Breast epithelium (tissue), 4 donors: ENCODE data around the gene GARRE1. TPM values are rescaled to one million over a fixed set of nuclear protein-coding genes. Genes with fewer than 3 reads are reported as not detected.

Experiments used
- DNase-seq, 2 donors: peaks; one replicate each; pipeline ENCODE4 v3.0.0-alpha.2; 2019; ENCODE audit warnings: low spot score in 2 of 2
- H3K27ac ChIP-seq, 2 donors: fragments of 200-600 bp; sonication (generic) in 1 of 2; one replicate each; pipeline ENCODE4 v1.5.1; 2016 to 2019; ENCODE audit warnings: mild to moderate bottlenecking in 1 of 2
- H3K27me3 ChIP-seq, 2 donors: fragments of 200-600 bp; sonication (generic) in 1 of 2; one replicate each; pipeline versions ENCODE4 v1.5.1 to v1.6.0; 2017 to 2019; ENCODE audit warnings: control low read depth in 1 of 2, mild to moderate bottlenecking in 1 of 2
- H3K36me3 ChIP-seq: fragments of 200-600 bp; one replicate; pipeline ENCODE4 v1.5.1; 2019
- H3K4me1 ChIP-seq, 2 donors: fragments of 200-600 bp; sonication (generic); one replicate each; pipeline ENCODE4 v1.5.1; 2016 to 2019; ENCODE audit warnings: control low read depth in 1 of 2
- H3K4me3 ChIP-seq, 3 donors: fragments of 200-600 bp; sonication (generic); 1 replicate in 2 of 3; 2 replicates in 1 of 3; pipeline ENCODE4 v1.5.1; 2016 to 2019; ENCODE audit warnings: mild to moderate bottlenecking in 3 of 3, moderate library complexity in 2 of 3
- H3K9me3 ChIP-seq, 2 donors: fragments of 200-600 bp; sonication (generic) in 1 of 2; one replicate each; pipeline ENCODE4 v1.5.1; 2016 to 2019; ENCODE audit warnings: control low read depth in 1 of 2
- POLR2A ChIP-seq: fragments of 450-650 bp; IDR thresholded peaks from one replicate; pipeline ENCODE4 v1.6.1; 2016; ENCODE audit warnings: antibody characterized with exemption, mild to moderate bottlenecking, moderate library complexity
- POLR2AphosphoS5 ChIP-seq, 3 donors: sonication (generic); formaldehyde crosslinking; IDR thresholded peaks; one replicate each; pipeline ENCODE4 v1.6.1; 2017; ENCODE audit warnings: antibody characterized with exemption in 3 of 3
- intact Hi-C: fragments of 100-400 bp; cut with DNase I; formaldehyde crosslinking; loops from one replicate; pipeline ENCODE4 v1.15.1; 2023; ENCODE audit warnings: low total_unique reads
- total RNA-seq, 3 donors: library from RNA; depleted of rRNA; stranded (reverse); fragments of >200 nt; gene quantifications; one replicate each; pipeline ENCODE4 v1.1.0, GENCODE V29; 2016
- TF ChIP-seq, protein P1 (sequence below), 3 donors: fragments of 450-650 bp; IDR thresholded peaks; one replicate each; pipeline ENCODE4 v1.5.1; 2016 to 2017; ENCODE audit warnings: antibody characterized with exemption in 3 of 3, mild to moderate bottlenecking in 3 of 3, moderate library complexity in 3 of 3

Gene GARRE1
- total RNA-seq, 3 donors from 2014 or later: 21.0 to 43.9 (median 25.2) TPM

GRCh38 chr19:34261334-34262109 lies 7.2 kb downstream of the GARRE1 start:
- H3K9me3 ChIP-seq: no peaks in the 10 kb centered on the region
- H3K27me3 ChIP-seq: no peaks in the 10 kb centered on the region
- intact Hi-C loops: no loop called here
- peak overlapping the region in 1 of 2 donors; percentile 10 for H3K27ac ChIP-seq
- H3K4me3 ChIP-seq: no peak overlapping the region
- no peaks in the 10 kb centered on the region for H3K36me3 ChIP-seq
- no peak for DNase-seq
- H3K4me1 ChIP-seq: peaks cover 0 to 9% of the 10 kb centered on the region in 2 donors
- TF ChIP-seq, protein P1, sequence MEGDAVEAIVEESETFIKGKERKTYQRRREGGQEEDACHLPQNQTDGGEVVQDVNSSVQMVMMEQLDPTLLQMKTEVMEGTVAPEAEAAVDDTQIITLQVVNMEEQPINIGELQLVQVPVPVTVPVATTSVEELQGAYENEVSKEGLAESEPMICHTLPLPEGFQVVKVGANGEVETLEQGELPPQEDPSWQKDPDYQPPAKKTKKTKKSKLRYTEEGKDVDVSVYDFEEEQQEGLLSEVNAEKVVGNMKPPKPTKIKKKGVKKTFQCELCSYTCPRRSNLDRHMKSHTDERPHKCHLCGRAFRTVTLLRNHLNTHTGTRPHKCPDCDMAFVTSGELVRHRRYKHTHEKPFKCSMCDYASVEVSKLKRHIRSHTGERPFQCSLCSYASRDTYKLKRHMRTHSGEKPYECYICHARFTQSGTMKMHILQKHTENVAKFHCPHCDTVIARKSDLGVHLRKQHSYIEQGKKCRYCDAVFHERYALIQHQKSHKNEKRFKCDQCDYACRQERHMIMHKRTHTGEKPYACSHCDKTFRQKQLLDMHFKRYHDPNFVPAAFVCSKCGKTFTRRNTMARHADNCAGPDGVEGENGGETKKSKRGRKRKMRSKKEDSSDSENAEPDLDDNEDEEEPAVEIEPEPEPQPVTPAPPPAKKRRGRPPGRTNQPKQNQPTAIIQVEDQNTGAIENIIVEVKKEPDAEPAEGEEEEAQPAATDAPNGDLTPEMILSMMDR (IDR thresholded peaks at IDR 0.05): no peak
- TF ChIP-seq POLR2AphosphoS5 (IDR thresholded peaks at IDR 0.05): no peak
- no peak for TF ChIP-seq POLR2A

- Histone ChIP-seq H3K9me3 (no peaks in the 10 kb centered on the region), H3K27me3 (no peaks in the 10 kb centered on the region), H3K27ac (no peak overlapping the region), H3K4me1 (peaks cover 0 to 9% of the 10 kb centered on the region in 2 donors), H3K4me3 (no peak overlapping the region), H3K36me3 (no peaks in the 10 kb centered on the region)
- DNase-seq: no peak
- intact Hi-C loops: no loop called here
- TF ChIP-seq POLR2A (no peak), POLR2AphosphoS5 (IDR thresholded peaks at IDR 0.05) (no peak)
- TF ChIP-seq, protein P1 (IDR thresholded peaks at IDR 0.05): no peak
These were observed 9.4 kb downstream of the GARRE1 start for GRCh38 chr19:34263745-34264237.

GRCh38 chr19:34265221-34265650 lies 10.9 kb downstream of the GARRE1 start:
- peak overlapping the region; percentile 71 to 73 for H3K27ac ChIP-seq
- H3K36me3 ChIP-seq: no peaks in the 10 kb centered on the region
- intact Hi-C loops: no loop called here
- H3K27me3 ChIP-seq: no peaks in the 10 kb centered on the region
- H3K9me3 ChIP-seq: no peaks in the 10 kb centered on the region
- peak; percentile 83 to 85 for DNase-seq
- no peak for TF ChIP-seq POLR2A
- no peak for TF ChIP-seq POLR2AphosphoS5 (IDR thresholded peaks at IDR 0.05)
- TF ChIP-seq, protein P1 (IDR thresholded peaks at IDR 0.05): no peak
- peak overlapping the region; percentile 9 to 48 (median 16) for H3K4me3 ChIP-seq
- peaks cover 0 to 9% of the 10 kb centered on the region in 2 donors for H3K4me1 ChIP-seq

DNA sequence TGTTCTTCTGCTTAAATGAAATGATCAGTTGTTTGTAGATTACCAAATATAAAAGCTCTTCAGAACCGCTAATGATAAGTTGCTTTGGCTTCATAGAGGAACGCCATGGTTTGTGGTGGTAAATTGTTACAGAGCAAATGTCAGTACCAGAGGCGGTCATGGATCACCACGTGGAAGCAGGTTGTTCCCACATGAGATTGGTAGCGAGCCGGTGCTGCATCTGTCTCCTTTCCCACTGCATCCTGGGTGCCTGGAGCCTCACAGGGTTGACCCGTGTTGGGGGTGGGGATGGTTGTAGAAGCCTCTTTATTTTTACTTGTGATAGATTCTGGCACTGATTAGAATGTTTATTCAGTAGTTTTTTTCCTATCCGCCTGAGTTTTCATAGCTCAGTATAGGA lies 14.7 kb downstream of the GARRE1 start:
- Histone ChIP-seq H3K4me1 (no peaks in the 10 kb centered on the region), H3K4me3 (peak overlapping the region in 1 of 3 donors; percentile 23), H3K27me3 (no peaks in the 10 kb centered on the region), H3K27ac (peak overlapping the region; percentile 73 to 77), H3K9me3 (no peaks in the 10 kb centered on the region), H3K36me3 (no peaks in the 10 kb centered on the region)
- TF ChIP-seq, protein P1 (IDR thresholded peaks at IDR 0.05): no peak
- TF ChIP-seq POLR2A (no peak), POLR2AphosphoS5 (IDR thresholded peaks at IDR 0.05) (no peak)
- intact Hi-C loops: no loop called here
- DNase-seq: no peak

GRCh38 chr19:34269489-34269888 lies 15.1 kb downstream of the GARRE1 start:
- no peaks in the 10 kb centered on the region for H3K36me3 ChIP-seq
- intact Hi-C loops: no loop called here
- H3K27me3 ChIP-seq: no peaks in the 10 kb centered on the region
- H3K4me3 ChIP-seq: peak overlapping the region in 1 of 3 donors; percentile 4
- no peaks in the 10 kb centered on the region for H3K9me3 ChIP-seq
- TF ChIP-seq POLR2A (no peak), POLR2AphosphoS5 (IDR thresholded peaks at IDR 0.05) (no peak)
- TF ChIP-seq, protein P1 (IDR thresholded peaks at IDR 0.05): no peak
- no peaks in the 10 kb centered on the region for H3K4me1 ChIP-seq
- no peak for DNase-seq
- H3K27ac ChIP-seq: peak overlapping the region; percentile 71 to 77
